GM18526 (cell line): ENCODE data around the gene RAP1GAP2.

Experiments
- POLR2A ChIP-seq: IDR thresholded peaks from 3 replicates; pipeline ENCODE4 v1.6.1; 2011; ENCODE audit not compliant: insufficient read length; ENCODE audit errors: extremely low read depth

RAP1GAP2 gene

GRCh38 chr17:2926019-2926650, 129.9 kb downstream of the RAP1GAP2 start:
- no peak for TF ChIP-seq POLR2A

DNA sequence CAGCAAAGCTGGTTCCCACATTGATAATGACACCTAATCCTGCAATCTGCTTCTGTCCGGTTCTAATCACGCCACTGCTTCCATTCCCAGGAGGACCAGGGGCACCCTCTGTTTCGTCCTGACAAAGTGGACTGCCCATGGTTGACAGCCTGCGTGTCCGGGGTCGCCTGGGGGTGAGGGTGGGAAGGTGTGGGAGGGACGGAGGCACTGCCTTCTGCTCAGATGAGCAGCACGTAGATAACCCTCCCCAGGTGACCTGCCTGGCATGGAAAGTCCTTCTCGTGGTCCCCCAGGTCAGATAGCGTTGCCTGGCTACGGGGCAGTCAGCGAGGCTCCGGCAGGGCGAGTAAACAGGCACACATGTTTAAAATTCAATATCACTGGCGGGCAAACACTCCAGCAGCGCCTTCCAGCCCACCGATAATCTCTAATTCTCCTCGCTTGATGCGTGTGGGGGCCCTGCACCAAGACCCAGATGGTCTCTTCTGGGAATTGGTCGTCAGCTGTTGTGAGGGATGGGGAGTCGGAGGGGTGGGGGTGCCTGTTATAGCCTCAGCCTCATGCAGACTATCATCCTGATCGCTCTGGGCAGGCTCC, 132.2 kb downstream of the RAP1GAP2 start:
- no peak for TF ChIP-seq POLR2A

- TF ChIP-seq POLR2A = no peak
Measured at GRCh38 chr17:2929881-2930533, 133.8 kb downstream of the RAP1GAP2 start.

- TF ChIP-seq POLR2A = no peak
Measured at GRCh38 chr17:2931876-2932275, 135.6 kb downstream of the RAP1GAP2 start.

- no peak for TF ChIP-seq POLR2A
Measured at GRCh38 chr17:2932946-2933345, 136.7 kb downstream of the RAP1GAP2 start.

DNA sequence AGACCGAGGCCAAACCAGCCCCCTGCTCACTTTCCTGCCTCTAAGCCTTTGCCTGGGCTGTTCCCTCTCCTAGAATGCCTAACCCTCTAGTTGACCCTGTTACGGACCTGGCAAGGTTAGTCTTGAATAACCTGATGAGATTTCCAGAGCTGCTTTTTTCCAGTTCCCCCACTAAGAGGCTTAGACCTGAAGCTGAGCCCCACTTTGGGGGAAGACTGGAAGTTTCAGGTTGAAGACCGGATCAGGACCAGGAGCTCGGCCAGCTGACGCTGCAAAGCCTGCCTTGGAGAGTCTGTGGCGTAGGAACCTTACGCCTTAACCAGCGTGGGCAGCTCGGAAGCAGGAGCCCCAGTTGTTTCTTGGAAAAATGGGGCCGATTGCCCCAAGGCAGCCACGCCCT, 137.4 kb downstream of the RAP1GAP2 start:
- no peak for TF ChIP-seq POLR2A

- TF ChIP-seq POLR2A = no peak
Measured at GRCh38 chr17:2935632-2936031, 139.4 kb downstream of the RAP1GAP2 start.

DNA sequence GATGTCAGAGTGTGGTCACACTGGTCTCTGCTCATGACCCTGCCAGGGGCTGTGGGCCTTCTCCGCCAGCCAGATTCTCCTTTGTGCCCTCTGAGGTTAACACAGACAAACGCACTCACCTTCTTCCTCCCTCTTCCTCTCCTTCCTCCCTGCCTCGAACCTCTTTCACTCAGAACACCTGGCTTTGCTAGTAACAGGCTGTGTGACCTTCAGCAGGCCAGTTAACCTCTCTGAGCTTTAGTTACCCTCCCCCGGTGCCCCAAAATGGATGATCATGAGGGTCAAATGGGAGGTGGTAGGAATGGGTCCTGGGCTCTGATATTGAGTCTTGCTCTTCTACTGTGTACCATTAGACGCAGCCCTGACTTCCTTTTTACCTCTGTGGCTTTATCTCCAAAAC, 140.1 kb downstream of the RAP1GAP2 start:
- TF ChIP-seq POLR2A = no peak

- no peak for TF ChIP-seq POLR2A
Measured at GRCh38 chr17:2936771-2937321, 140.6 kb downstream of the RAP1GAP2 start.

DNA sequence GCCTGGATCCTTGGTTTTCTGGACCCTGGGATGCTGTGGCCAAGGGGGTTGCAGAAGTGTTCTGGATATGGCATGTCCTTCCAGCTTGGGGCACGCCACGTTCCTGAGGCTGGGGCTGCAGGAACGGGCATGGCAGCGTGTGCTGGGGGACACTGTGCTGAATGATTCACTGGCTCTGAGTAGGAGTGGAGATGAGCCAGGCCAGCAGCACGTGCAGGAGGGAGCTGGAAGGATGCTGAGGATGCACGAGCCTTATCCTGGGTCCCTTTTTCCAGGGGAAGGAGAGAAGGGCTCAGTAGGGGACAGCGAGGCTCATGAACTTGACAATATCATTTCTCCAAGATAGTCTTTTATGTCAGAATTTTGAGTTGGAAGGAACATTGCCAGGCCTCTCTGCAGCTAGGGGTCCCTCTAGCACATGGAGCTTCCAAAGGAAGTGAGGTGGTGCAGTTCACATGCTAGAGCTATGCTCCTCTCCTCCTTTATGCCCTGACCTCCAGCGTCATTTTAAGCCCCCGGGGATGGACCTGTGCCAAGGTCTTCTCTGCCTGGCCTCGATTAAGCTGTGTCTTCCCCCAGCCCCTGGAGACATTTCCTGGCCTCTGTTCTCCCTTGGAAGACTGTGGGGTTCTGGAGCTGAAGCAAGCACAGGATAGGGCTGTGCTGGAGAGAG, 141.2 kb downstream of the RAP1GAP2 start:
- TF ChIP-seq POLR2A = no peak

GRCh38 chr17:2939714-2940351, 143.6 kb downstream of the RAP1GAP2 start:
- TF ChIP-seq POLR2A = no peak

GRCh38 chr17:2940352-2940751, 144.1 kb downstream of the RAP1GAP2 start:
- TF ChIP-seq POLR2A = no peak

- no peak for TF ChIP-seq POLR2A
Measured at GRCh38 chr17:2943981-2944380, 147.7 kb downstream of the RAP1GAP2 start.

GRCh38 chr17:2945299-2945698, 149.1 kb downstream of the RAP1GAP2 start:
- TF ChIP-seq POLR2A = no peak

DNA sequence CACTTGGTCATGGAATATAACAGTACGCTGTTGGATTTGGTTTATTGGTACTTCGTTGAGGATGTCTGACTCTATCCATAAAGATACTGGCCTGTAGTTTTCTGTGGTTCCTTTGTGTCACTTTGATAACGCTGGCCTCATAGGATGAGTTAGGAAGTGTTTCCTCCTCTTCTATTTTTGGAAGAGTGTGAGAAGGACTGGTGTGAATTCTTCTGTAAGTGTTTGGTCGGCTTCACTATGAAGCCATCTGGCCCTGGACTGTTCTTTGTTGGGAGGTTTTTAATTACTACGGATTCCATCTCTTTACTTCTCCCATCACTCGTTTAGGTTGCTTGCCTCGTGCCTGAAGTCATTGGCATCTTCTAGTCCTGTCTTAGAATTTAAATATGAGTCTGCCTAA, 149.9 kb downstream of the RAP1GAP2 start:
- no peak for TF ChIP-seq POLR2A
